ENCODE results near the gene KIF12. TPM values are rescaled to one million over a fixed set of nuclear protein-coding genes. Genes with fewer than 3 reads are reported as not detected.

KIF12 gene
- total RNA-seq (not detected), polyA plus RNA-seq (not detected)

- ATAC-seq (ENCODE audit: low read depth in 2 of 2) (no peak), DNase-seq (no peak)
- Mint-ChIP-seq H3K4me1 (peaks cover 0 to 17% (median 0%) of the 10 kb centered on the region in 4 donors), H3K9me3 (peaks cover 0 to 9% (median 4%) of the 10 kb centered on the region in 7 donors), H3K4me3 (no peak within 1 kb of the TSS), H3K36me3 (no peaks in the 10 kb centered on the region), H3K27ac (no peak within 1 kb of the TSS), H3K27me3 (peaks cover 42% of the 10 kb centered on the region)
- Histone ChIP-seq H3K27ac (ENCODE audit: insufficient read depth, low read length, poor library complexity, severe bottlenecking) (no peak within 1 kb of the TSS), H3K27me3 (ENCODE audit: control insufficient read depth, insufficient read depth, low read length) (no peaks in the 10 kb centered on the region), H3K4me1 (ENCODE audit: control insufficient read depth, insufficient read depth, low read length, poor library complexity, severe bottlenecking) (no peaks in the 10 kb centered on the region), H3K4me3 (ENCODE audit: low read depth, low read length) (no peak within 1 kb of the TSS), H3K9me3 (ENCODE audit: control insufficient read depth in 2 of 2, low read length in 2 of 2) (peaks cover 0 to 3% of the 10 kb centered on the region in 2 experiments), H3K36me3 (ENCODE audit: control insufficient read depth, insufficient read depth, low read length) (no peaks in the 10 kb centered on the region)
These were observed at the start of gene KIF12 for GRCh38 chr9:114098936-114099668. KIF12 (minus strand) TSS chr9:114099292; CDS start chr9:114099276, 16 bp downstream.

DNA sequence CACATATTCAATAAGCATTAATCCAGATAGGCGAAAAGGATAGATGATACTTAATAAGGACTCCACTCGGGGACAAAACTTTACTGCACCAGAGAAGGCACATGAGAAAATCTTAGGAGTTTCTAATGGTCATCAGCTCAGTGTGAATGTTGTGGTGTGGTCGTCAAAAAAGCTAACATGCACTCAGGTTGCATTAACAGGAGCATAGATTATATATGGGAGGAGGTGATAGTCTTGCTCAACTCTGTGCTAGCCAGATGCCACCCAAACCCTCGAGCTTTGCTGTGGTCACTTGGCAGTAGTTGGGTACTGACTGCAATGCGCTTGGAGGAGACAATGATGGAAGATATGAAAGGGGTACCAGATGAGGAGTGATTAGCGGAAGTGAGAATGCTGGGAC, 47.6 kb upstream of the KIF12 start:
- Histone ChIP-seq H3K4me3 (ENCODE audit: low read depth, low read length) (no peak overlapping the region), H3K9me3 (ENCODE audit: control insufficient read depth in 2 of 2, low read length in 2 of 2) (no peaks in the 10 kb centered on the region), H3K27ac (ENCODE audit: insufficient read depth, low read length, poor library complexity, severe bottlenecking) (no peak overlapping the region), H3K27me3 (ENCODE audit: control insufficient read depth, insufficient read depth, low read length) (no peaks in the 10 kb centered on the region), H3K4me1 (ENCODE audit: control insufficient read depth, insufficient read depth, low read length, poor library complexity, severe bottlenecking) (no peaks in the 10 kb centered on the region), H3K36me3 (ENCODE audit: control insufficient read depth, insufficient read depth, low read length) (no peaks in the 10 kb centered on the region)
- Mint-ChIP-seq H3K4me1 (no peaks in the 10 kb centered on the region), H3K4me3 (no peak overlapping the region), H3K27me3 (peaks cover 23% of the 10 kb centered on the region), H3K36me3 (no peaks in the 10 kb centered on the region), H3K9me3 (peaks cover 0 to 2% (median 0%) of the 10 kb centered on the region in 7 donors), H3K27ac (no peak overlapping the region)
- ATAC-seq (ENCODE audit: low read depth in 2 of 2): no peak
- DNase-seq: no peak

- Histone ChIP-seq H3K4me3 (ENCODE audit: low read depth, low read length) (no peak overlapping the region), H3K4me1 (ENCODE audit: control insufficient read depth, insufficient read depth, low read length, poor library complexity, severe bottlenecking) (no peaks in the 10 kb centered on the region), H3K36me3 (ENCODE audit: control insufficient read depth, insufficient read depth, low read length) (no peaks in the 10 kb centered on the region), H3K9me3 (ENCODE audit: control insufficient read depth in 2 of 2, low read length in 2 of 2) (no peaks in the 10 kb centered on the region), H3K27me3 (ENCODE audit: control insufficient read depth, insufficient read depth, low read length) (no peaks in the 10 kb centered on the region), H3K27ac (ENCODE audit: insufficient read depth, low read length, poor library complexity, severe bottlenecking) (no peak overlapping the region)
- Mint-ChIP-seq H3K9me3 (no peaks in the 10 kb centered on the region), H3K4me1 (no peaks in the 10 kb centered on the region), H3K36me3 (no peaks in the 10 kb centered on the region), H3K4me3 (peak overlapping the region in 1 of 4 donors; percentile 34), H3K27me3 (peaks cover 19% of the 10 kb centered on the region), H3K27ac (no peak overlapping the region)
- no peak for DNase-seq
- ATAC-seq (ENCODE audit: low read depth in 2 of 2): no peak
These were observed 44.1 kb upstream of the KIF12 start for GRCh38 chr9:114143234-114143633.

DNA sequence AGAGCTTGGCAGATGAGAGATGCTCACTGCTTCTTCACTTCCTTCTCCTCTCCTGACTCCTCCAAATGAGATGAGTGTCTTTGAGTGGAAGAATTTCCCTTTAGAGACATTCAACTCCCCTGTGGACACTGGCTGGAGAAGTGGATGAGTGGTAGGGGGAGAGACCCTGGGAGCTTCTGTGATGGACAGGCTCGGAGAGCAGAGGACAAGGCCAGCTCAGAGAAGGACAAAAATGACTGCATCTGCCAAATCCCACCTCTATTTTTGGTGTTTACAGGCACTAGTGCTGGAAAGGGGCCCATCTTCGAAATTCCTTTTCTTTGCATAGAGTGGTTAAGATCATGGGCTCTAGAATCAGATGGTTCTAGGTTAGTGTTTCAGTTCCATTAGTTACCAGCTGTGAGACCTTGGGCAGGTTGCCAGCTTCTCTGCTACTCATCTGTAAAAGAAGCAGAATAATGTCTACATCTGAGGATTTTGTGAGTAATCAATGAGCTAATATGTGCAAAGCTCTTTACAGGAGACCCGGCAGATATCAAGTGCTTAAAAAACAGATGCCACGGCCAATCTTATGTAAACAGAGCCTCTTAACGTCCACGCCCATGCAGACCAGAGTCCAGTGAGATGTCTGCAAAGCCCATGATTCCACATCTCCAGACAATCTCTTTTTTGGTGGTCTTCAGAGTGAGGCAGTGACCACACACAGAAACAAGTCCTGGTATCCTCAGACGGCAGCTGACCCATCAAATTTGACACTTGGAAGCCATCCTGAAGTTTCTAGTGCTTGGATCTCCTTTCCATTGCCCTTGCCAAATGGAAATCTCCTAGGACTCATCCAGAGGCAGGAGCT, 42.7 kb upstream of the KIF12 start:
- H3K27me3 Mint-ChIP-seq: peaks cover 15% of the 10 kb centered on the region
- no peak overlapping the region for H3K4me3 Mint-ChIP-seq
- DNase-seq (no peak), ATAC-seq (ENCODE audit: low read depth in 2 of 2) (no peak)
- Histone ChIP-seq H3K4me3 (ENCODE audit: low read depth, low read length) (no peak overlapping the region), H3K4me1 (ENCODE audit: control insufficient read depth, insufficient read depth, low read length, poor library complexity, severe bottlenecking) (no peaks in the 10 kb centered on the region), H3K27ac (ENCODE audit: insufficient read depth, low read length, poor library complexity, severe bottlenecking) (no peak overlapping the region), H3K9me3 (ENCODE audit: control insufficient read depth in 2 of 2, low read length in 2 of 2) (no peaks in the 10 kb centered on the region), H3K27me3 (ENCODE audit: control insufficient read depth, insufficient read depth, low read length) (no peaks in the 10 kb centered on the region), H3K36me3 (ENCODE audit: control insufficient read depth, insufficient read depth, low read length) (no peaks in the 10 kb centered on the region)
- H3K4me1 Mint-ChIP-seq: no peaks in the 10 kb centered on the region
- H3K27ac Mint-ChIP-seq: no peak overlapping the region
- H3K9me3 Mint-ChIP-seq: no peaks in the 10 kb centered on the region
- H3K36me3 Mint-ChIP-seq: no peaks in the 10 kb centered on the region

DNA sequence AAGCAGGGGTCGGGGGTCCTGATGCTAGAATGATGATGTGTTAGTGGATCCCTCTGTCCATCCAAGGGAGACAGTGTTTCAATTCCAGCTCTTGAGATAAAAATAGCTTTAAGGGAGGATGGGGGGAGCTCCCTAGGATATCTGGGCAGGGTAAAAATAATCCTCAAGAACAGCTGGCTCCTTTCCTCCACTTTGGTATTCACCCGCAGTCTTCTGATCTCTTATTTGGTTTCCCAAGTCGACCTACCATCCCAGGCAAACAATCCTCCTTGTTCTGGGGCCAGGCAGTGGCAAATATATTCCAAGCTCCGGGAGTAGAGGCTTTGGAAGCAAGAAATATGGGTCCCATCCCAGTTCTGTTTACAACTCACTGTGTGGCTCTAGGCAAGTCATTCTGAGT, 41.8 kb upstream of the KIF12 start:
- H3K27ac Mint-ChIP-seq: no peak overlapping the region
- no peak overlapping the region for H3K4me3 Mint-ChIP-seq
- H3K9me3 Mint-ChIP-seq: no peaks in the 10 kb centered on the region
- Histone ChIP-seq H3K36me3 (ENCODE audit: control insufficient read depth, insufficient read depth, low read length) (no peaks in the 10 kb centered on the region), H3K27ac (ENCODE audit: insufficient read depth, low read length, poor library complexity, severe bottlenecking) (no peak overlapping the region), H3K4me1 (ENCODE audit: control insufficient read depth, insufficient read depth, low read length, poor library complexity, severe bottlenecking) (no peaks in the 10 kb centered on the region), H3K4me3 (ENCODE audit: low read depth, low read length) (no peak overlapping the region), H3K9me3 (ENCODE audit: control insufficient read depth in 2 of 2, low read length in 2 of 2) (no peaks in the 10 kb centered on the region), H3K27me3 (ENCODE audit: control insufficient read depth, insufficient read depth, low read length) (no peaks in the 10 kb centered on the region)
- no peaks in the 10 kb centered on the region for H3K36me3 Mint-ChIP-seq
- no peak for DNase-seq
- peaks cover 15% of the 10 kb centered on the region for H3K27me3 Mint-ChIP-seq
- no peak for ATAC-seq (ENCODE audit: low read depth in 2 of 2)
- no peaks in the 10 kb centered on the region for H3K4me1 Mint-ChIP-seq

DNA sequence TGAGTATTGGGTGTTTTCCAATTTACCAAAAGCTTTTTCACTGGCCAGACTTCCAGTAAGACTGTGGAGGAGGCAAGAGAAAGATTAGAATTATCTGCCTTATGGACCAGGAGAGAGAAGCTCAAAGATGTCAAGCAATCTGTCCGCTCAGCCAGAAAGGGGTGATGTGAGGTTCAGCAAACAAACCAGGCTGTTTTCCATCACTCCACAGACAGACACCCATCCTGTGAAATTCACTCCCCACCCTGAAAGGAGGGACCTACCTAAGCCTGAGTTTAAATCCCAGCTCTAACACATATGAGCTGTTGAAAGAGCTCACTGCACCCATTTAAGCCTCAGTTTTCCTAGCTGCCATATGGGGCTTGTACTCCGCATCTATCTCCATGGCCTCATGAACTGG, 41.3 kb upstream of the KIF12 start:
- Mint-ChIP-seq H3K4me1 (no peaks in the 10 kb centered on the region), H3K4me3 (no peak overlapping the region), H3K9me3 (no peaks in the 10 kb centered on the region), H3K27me3 (peaks cover 15% of the 10 kb centered on the region), H3K27ac (no peak overlapping the region), H3K36me3 (no peaks in the 10 kb centered on the region)
- Histone ChIP-seq H3K27ac (ENCODE audit: insufficient read depth, low read length, poor library complexity, severe bottlenecking) (no peak overlapping the region), H3K9me3 (ENCODE audit: control insufficient read depth in 2 of 2, low read length in 2 of 2) (no peaks in the 10 kb centered on the region), H3K27me3 (ENCODE audit: control insufficient read depth, insufficient read depth, low read length) (no peaks in the 10 kb centered on the region), H3K4me3 (ENCODE audit: low read depth, low read length) (no peak overlapping the region), H3K4me1 (ENCODE audit: control insufficient read depth, insufficient read depth, low read length, poor library complexity, severe bottlenecking) (no peaks in the 10 kb centered on the region), H3K36me3 (ENCODE audit: control insufficient read depth, insufficient read depth, low read length) (no peaks in the 10 kb centered on the region)
- ATAC-seq (ENCODE audit: low read depth in 2 of 2) (no peak), DNase-seq (no peak)

DNA sequence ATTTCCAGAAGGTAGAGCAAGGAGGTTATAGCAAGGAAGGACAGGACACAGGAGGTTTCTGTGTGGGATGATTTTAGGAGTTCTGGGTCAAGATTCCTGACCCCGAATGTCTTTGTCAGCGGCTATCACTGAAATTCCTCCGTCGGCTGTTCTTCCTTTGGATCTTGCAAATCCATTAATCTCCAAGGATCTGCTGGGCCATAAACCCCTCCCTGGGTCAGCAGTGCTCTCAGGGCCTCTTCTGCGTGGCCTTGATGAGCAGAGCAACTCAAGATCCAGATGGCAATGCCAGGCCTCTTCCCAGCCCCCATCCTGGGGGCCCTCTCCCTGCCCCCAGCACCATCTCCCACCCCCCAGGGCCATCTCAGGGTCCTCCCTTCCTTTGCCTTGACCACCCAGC, 40.0 kb upstream of the KIF12 start:
- no peaks in the 10 kb centered on the region for H3K4me1 ChIP-seq (ENCODE audit: control insufficient read depth, insufficient read depth, low read length, poor library complexity, severe bottlenecking)
- H3K4me1 Mint-ChIP-seq: no peaks in the 10 kb centered on the region
- H3K36me3 ChIP-seq (ENCODE audit: control insufficient read depth, insufficient read depth, low read length): no peaks in the 10 kb centered on the region
- no peaks in the 10 kb centered on the region for H3K9me3 ChIP-seq (ENCODE audit: control insufficient read depth in 2 of 2, low read length in 2 of 2)
- H3K27me3 Mint-ChIP-seq: peaks cover 9% of the 10 kb centered on the region
- H3K9me3 Mint-ChIP-seq: no peaks in the 10 kb centered on the region
- H3K4me3 Mint-ChIP-seq: no peak overlapping the region
- H3K27ac ChIP-seq (ENCODE audit: insufficient read depth, low read length, poor library complexity, severe bottlenecking): no peak overlapping the region
- H3K4me3 ChIP-seq (ENCODE audit: low read depth, low read length): no peak overlapping the region
- H3K27me3 ChIP-seq (ENCODE audit: control insufficient read depth, insufficient read depth, low read length): no peaks in the 10 kb centered on the region
- H3K27ac Mint-ChIP-seq: no peak overlapping the region
- no peaks in the 10 kb centered on the region for H3K36me3 Mint-ChIP-seq
- ATAC-seq (ENCODE audit: low read depth in 2 of 2) (no peak), DNase-seq (no peak)
